Thymus (tissue), 11 donors: Measurements from ENCODE around the gene PKD1. TPM values are rescaled to one million over a fixed set of nuclear protein-coding genes. Genes with fewer than 3 reads are reported as not detected.

Source experiments
- DNase-seq, 9 donors: peaks; one replicate each; pipeline ENCODE4 v3.0.0-alpha.2; 2013; ENCODE audit warnings: low spot score in 9 of 9, low read depth in 6 of 9, missing footprints in 1 of 9
- H3K27ac ChIP-seq, 2 donors: one replicate each; pipeline ENCODE4 v1.5.1; 2013; ENCODE audit warnings: control low read depth in 1 of 2, low read depth in 1 of 2, low read length in 1 of 2, mild to moderate bottlenecking in 1 of 2, moderate library complexity in 1 of 2
- H3K27me3 ChIP-seq, 2 donors: one replicate each; pipeline ENCODE4 v1.5.1; 2013; ENCODE audit warnings: low read length in 1 of 2; ENCODE audit not compliant: control insufficient read depth in 2 of 2, insufficient read depth in 1 of 2
- H3K36me3 ChIP-seq, 2 donors: one replicate each; pipeline ENCODE4 v1.5.1; 2013; ENCODE audit warnings: low read length in 1 of 2, mild to moderate bottlenecking in 1 of 2, moderate library complexity in 1 of 2; ENCODE audit not compliant: control insufficient read depth in 2 of 2, insufficient read depth in 2 of 2
- H3K4me1 ChIP-seq, 2 donors: one replicate each; pipeline ENCODE4 v1.5.1; 2013; ENCODE audit warnings: low read length in 2 of 2; ENCODE audit not compliant: control insufficient read depth in 2 of 2, insufficient read depth in 2 of 2
- H3K4me3 ChIP-seq, 2 donors: one replicate each; pipeline ENCODE4 v1.5.1; 2013; ENCODE audit warnings: low read length in 2 of 2, control low read depth in 1 of 2, mild to moderate bottlenecking in 1 of 2
- H3K9me3 ChIP-seq, 2 donors: one replicate each; pipeline ENCODE4 v1.5.1; 2013; ENCODE audit warnings: low read length in 1 of 2, mild to moderate bottlenecking in 1 of 2; ENCODE audit not compliant: control insufficient read depth in 2 of 2, insufficient read depth in 1 of 2
- WGBS: extraction: QIAGEN DNeasy Blood & Tissue Kit; methylation state at CpG from one replicate; pipeline ENCODE4 v1.1.7; 2013; 5-methylcytosine and 5-hydroxymethylcytosine counted together
- polyA plus RNA-seq: library from polyadenylated mRNA; stranded (reverse); fragments of 200-250 nt; gene quantifications from one replicate; pipeline ENCODE4 v1.2.3, GENCODE V29; 2013
- total RNA-seq: library from RNA; stranded (reverse); fragments of 120-200 nt; gene quantifications from one replicate; pipeline ENCODE4 v1.2.4, GENCODE V29; 2013
- donor health status: healthy.

The PKD1 gene
- total and polyA plus RNA-seq, 2 donors = 13.4 to 35.3 TPM

DNA sequence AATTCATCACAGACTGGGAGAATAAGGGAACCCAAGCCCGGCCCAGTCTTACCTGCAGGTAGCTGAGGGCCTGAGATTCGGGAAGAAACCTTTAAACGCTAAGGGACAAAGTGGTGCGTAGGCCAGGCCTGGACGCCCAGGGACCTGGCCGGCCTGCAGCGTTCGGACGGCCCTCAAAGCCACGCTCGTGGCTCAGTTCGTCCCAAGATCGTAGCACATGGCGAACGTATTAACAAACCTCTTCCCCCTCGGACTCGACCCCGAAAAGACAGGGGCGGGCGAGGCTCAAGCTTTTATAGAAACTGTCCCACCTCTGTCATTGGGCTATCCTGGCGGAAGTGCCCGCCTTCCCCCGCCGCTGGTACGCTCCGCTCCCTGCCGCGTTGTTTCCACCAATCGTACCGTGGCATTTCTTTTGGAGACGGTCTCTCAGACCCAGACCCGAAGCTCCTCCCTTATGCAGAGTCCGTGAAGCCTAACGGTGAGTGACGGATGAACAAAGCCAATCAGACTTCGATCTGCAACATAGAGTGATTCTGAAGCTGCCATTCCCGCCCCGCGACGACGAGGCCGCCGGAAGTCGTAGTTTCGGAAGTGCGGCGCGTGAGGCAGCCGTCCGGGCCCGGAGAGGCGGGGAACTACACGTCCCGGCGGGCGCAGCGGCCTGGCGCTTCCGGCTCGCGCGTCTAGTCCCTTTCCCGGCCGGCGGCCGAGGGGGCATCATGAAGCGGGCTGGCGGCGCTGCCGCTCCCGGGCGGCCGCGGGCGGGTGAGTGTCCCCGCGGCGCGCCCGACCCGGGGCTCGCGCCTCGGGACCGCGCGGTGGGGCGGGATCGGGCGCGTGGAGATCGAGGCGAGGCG lies 19.6 kb upstream of the PKD1 start, which contains the start of gene TRAF7:
Gene TRAF7, plus strand, starts transcription at position 692 of the 860 bp plus-strand sequence. CDS start 8,139 bp downstream, outside the sequence.
- DNase-seq = peak; percentile 94 to 100 (median 100)
- Histone ChIP-seq H3K27me3 (peaks cover 0 to 10% of the 10 kb centered on the region in 2 donors), H3K36me3 (peaks cover 24 to 29% of the 10 kb centered on the region in 2 donors), H3K4me1 (peaks cover 27 to 56% of the 10 kb centered on the region in 2 donors), H3K4me3 (peak within 1 kb of the TSS; percentile 82 to 98), H3K27ac (peak within 1 kb of the TSS; percentile 91 to 92), H3K9me3 (peaks cover 0 to 3% of the 10 kb centered on the region in 2 donors)
- under 1% methylated on average over 94 of the region's 94 CpGs for WGBS

- 4% methylated on average over 23 of the region's 23 CpGs for WGBS
Measured at GRCh38 chr16:2154533-2155090, 18.9 kb upstream of the PKD1 start.

DNA sequence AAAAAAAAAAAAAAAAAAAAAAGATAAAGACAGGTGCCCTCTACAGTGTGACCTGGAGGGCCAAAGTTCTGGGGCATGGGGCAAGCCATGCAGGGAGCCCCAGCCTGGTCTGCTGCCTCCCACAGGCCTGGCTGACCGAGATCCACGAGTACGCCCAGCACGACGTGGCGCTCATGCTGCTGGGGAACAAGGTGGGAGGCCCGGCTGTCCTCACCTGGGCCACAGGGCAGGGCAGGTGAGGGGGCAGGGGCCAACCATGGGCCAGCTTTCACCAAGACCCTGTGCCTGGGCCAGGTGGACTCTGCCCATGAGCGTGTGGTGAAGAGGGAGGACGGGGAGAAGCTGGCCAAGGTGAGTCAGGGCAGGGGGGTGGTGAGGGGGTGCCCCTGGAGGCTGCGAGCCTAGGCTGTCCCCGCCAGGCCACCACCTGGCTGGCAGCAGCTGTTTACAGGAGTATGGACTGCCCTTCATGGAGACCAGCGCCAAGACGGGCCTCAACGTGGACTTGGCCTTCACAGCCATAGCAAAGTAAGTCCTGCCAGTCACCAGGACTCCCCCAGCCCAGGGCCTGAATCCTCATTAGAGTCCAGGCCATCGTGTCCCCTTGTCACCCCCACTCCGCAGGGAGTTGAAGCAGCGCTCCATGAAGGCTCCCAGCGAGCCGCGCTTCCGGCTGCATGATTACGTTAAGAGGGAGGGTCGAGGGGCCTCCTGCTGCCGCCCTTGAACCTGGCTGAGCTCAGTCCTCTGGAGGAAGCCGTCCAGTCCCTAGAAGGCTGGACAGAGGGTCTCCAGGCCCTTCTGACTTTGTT lies 17.2 kb upstream of the PKD1 start:
- H3K36me3 ChIP-seq = peaks cover 19 to 28% of the 10 kb centered on the region in 2 donors
- 73% methylated on average over 25 of the region's 25 CpGs for WGBS
- H3K4me3 ChIP-seq = peak overlapping the region; percentile 82 to 98
- H3K27ac ChIP-seq = no peak overlapping the region
- DNase-seq = no peak
- H3K27me3 ChIP-seq = peaks cover 13 to 33% of the 10 kb centered on the region in 2 donors
- peaks cover 38 to 75% of the 10 kb centered on the region in 2 donors for H3K4me1 ChIP-seq
- H3K9me3 ChIP-seq = peaks cover 0 to 7% of the 10 kb centered on the region in 2 donors

More at GRCh38 chr16:2154533-2155090, 18.9 kb upstream of the PKD1 start:
- peaks cover 24 to 29% of the 10 kb centered on the region in 2 donors for H3K36me3 ChIP-seq
- H3K27me3 ChIP-seq = peaks cover 2 to 17% of the 10 kb centered on the region in 2 donors
- peaks cover 0 to 3% of the 10 kb centered on the region in 2 donors for H3K9me3 ChIP-seq
- peak overlapping the region; percentile 82 to 98 for H3K4me3 ChIP-seq
- H3K27ac ChIP-seq = peak overlapping the region; percentile 91 to 92
- H3K4me1 ChIP-seq = peaks cover 29 to 63% of the 10 kb centered on the region in 2 donors
- DNase-seq = no peak

- DNase-seq = no peak
- Histone ChIP-seq H3K4me3 (no peak overlapping the region), H3K27me3 (peaks cover 23 to 47% of the 10 kb centered on the region in 2 donors), H3K36me3 (peaks cover 18 to 25% of the 10 kb centered on the region in 2 donors), H3K4me1 (peaks cover 35 to 65% of the 10 kb centered on the region in 2 donors), H3K27ac (no peak overlapping the region), H3K9me3 (peaks cover 0 to 7% of the 10 kb centered on the region in 2 donors)
- 90% methylated on average over 13 of the region's 13 CpGs for WGBS
Measured at GRCh38 chr16:2151188-2152091, 15.7 kb upstream of the PKD1 start.

DNA sequence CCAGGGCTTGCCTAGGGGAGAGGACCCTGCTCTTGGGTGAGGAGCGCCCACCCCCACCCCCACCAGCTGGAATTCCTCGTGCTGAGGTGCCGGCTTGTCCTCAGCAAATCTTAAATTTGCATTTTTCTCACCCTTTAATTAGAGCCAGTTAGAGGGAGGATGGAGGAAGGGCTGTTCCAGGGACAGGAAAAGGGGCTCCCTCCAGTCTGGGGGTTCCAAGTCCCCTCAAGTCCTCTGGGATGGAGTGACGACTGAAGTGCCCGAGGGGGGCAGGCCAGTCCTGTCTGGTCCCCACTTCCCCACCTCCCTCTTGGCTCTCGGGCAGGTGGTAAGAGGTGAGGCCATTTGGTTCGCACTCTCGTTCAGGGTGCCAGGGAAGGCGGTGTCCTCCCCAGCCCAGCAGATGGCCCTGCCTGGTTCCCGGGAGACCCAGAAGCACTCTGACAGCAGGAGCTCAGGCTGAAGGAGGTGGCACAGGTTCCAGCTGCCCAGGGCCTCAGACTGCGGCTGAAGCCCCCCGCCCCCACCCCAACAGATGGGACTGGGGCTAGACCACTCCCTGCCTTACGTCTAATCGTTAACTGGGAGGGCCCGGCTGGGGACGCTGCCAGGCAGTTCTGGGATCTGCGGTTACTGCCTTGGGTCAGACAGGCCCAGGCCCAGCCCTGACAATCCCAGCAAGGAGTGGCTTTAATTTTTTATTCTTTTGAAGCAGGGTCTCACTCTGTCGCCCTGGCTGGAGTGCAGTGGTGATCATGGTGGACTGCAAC lies 14.9 kb upstream of the PKD1 start:
- Histone ChIP-seq H3K27me3 (peaks cover 23 to 49% of the 10 kb centered on the region in 2 donors), H3K9me3 (peaks cover 0 to 7% of the 10 kb centered on the region in 2 donors), H3K4me1 (peaks cover 33 to 62% of the 10 kb centered on the region in 2 donors), H3K36me3 (peaks cover 18 to 25% of the 10 kb centered on the region in 2 donors), H3K4me3 (no peak overlapping the region), H3K27ac (no peak overlapping the region)
- WGBS = 91% methylated on average over 18 of the region's 18 CpGs
- no peak for DNase-seq

DNA sequence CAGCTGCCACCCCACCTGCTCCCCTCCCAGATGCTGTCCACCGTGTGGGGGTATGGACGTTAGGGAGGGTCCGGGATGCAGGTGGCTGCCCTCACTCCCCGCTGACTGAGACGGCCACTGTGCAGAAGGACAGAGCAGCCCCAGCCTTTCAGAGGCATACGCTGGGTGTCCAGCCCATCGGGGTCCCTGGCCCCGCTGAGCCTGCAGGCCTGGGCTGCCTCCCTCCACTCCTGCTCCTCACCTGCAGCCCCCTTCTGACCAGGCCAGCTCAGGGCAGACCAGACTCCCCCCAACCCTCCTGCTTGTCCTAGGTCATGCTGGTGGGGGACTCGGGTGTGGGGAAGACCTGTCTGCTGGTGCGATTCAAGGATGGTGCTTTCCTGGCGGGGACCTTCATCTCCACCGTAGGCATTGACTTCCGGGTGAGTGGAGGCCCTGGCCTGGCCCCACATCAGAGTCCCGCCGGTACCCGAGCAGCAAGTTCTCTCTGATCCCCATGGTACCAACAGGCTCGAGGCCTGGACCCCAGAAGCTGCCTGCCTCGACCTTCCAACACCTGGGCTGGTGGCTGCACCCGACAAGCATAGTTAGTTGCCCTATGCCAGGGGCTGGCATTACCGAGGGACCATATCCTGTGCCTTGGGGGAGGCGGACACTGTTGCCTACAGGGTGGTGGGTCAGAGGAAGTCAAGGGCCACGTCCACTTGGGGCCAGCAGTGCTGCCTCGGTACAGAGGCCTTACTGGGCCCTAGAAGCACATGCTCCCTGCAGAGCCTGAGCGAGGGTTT lies 14.1 kb upstream of the PKD1 start:
- Histone ChIP-seq H3K4me3 (no peak overlapping the region), H3K4me1 (peaks cover 33 to 61% of the 10 kb centered on the region in 2 donors), H3K27me3 (peaks cover 23 to 49% of the 10 kb centered on the region in 2 donors), H3K9me3 (peaks cover 0 to 7% of the 10 kb centered on the region in 2 donors), H3K36me3 (peaks cover 18 to 25% of the 10 kb centered on the region in 2 donors), H3K27ac (no peak overlapping the region)
- 80% methylated on average over 24 of the region's 24 CpGs for WGBS
- no peak for DNase-seq
